ENCODE measurements around the gene KIF5C.

The KIF5C gene

DNA sequence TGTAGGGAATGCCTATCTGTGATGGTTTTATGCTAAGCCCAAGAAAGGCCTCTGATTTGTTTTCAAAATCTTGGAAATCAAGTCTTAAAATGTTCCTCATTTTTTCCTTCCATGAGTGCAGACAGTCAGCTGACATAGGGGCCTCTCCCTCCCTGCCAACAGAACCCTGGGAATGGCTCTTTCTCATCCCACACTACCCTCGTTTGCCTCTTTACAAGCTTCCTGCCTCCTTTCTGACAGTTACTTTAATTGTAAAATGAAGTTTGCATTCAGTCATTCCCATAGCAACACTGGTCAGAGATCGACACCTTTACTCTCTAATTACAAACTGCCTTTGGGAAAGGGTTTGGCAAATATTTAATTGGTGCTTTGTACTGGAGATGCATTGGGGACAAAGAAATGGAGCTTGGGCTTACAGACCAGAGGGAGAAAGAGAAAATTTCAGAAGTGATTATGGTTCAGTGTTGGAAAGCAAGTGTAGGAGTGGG is 25.4 kb downstream of the KIF5C start:
- TF ChIP-seq ZFX (IDR thresholded peaks at IDR 0.05; ENCODE audit: borderline replicate concordance) = no peak
- TF ChIP-seq, protein P1, sequence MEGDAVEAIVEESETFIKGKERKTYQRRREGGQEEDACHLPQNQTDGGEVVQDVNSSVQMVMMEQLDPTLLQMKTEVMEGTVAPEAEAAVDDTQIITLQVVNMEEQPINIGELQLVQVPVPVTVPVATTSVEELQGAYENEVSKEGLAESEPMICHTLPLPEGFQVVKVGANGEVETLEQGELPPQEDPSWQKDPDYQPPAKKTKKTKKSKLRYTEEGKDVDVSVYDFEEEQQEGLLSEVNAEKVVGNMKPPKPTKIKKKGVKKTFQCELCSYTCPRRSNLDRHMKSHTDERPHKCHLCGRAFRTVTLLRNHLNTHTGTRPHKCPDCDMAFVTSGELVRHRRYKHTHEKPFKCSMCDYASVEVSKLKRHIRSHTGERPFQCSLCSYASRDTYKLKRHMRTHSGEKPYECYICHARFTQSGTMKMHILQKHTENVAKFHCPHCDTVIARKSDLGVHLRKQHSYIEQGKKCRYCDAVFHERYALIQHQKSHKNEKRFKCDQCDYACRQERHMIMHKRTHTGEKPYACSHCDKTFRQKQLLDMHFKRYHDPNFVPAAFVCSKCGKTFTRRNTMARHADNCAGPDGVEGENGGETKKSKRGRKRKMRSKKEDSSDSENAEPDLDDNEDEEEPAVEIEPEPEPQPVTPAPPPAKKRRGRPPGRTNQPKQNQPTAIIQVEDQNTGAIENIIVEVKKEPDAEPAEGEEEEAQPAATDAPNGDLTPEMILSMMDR (IDR thresholded peaks at IDR 0.05) = no peak
- no peak overlapping the region for H3K27ac ChIP-seq

DNA sequence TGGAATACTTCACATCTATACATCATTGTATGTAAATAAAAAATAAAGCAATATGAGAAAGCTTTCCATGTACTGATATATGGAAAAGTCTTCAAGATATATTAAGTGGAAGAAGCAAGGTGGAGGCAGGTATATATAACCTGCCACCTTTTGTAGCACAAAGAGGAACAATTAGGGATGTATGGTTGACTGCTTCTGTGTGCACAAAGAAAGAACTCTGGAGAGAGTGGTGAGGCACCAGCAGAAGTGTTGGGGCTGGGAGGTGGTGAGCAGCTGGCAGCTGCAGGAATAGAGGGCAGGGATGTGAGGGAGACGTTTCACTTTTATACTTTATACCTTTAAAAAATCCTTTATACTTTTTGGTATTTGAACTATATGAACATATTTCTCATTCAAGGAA is 26.1 kb downstream of the KIF5C start:
- no peak overlapping the region for H3K27ac ChIP-seq
- TF ChIP-seq, protein P1 (IDR thresholded peaks at IDR 0.05) = no peak
- no peak for TF ChIP-seq ZFX (IDR thresholded peaks at IDR 0.05; ENCODE audit: borderline replicate concordance)

DNA sequence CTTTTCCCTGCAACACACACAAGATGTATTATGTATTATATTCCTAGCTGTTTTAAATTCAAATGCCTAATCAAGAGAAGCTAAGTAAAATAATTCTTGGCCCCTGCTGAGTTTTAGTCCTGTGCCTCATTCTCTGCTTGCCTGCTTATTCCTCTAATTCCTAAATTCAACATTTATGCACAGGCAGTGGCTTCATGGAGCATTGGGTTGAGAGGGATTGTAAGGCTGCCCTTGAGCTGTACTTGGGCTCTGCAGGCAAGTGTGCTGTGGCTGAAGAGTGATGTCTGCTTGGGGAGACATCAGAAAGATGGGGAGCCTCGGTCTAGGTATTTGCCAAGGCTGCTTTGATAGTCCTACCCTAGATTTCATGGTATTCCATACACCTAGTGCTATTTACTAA is 27.8 kb downstream of the KIF5C start:
- no peak for TF ChIP-seq ZFX (IDR thresholded peaks at IDR 0.05; ENCODE audit: borderline replicate concordance)
- TF ChIP-seq, protein P1 (IDR thresholded peaks at IDR 0.05) = no peak

DNA sequence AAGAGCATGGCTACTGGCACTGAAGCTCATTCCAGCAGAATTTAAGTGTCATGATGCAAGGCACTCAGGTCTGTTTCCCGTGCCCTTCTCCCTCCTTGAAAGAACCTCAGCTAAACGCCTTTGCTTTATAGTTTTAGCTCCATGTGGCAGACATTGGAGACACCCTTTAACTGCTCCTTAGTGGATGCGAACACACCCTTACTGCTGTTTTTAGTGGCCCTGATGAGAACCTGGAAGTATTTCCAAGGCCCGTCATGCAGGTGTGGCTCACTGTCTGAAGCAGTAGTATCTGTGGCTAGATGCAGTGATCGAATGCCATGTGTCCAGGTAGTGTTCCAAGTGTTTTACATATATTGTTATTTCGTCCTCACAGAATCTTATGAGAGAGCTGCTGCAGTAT is 28.3 kb downstream of the KIF5C start:
- H3K27ac ChIP-seq = no peak overlapping the region
- TF ChIP-seq ZFX (IDR thresholded peaks at IDR 0.05; ENCODE audit: borderline replicate concordance) = no peak
- TF ChIP-seq, protein P1 (IDR thresholded peaks at IDR 0.05) = no peak

More for the DNA sequence above, 27.8 kb downstream of the KIF5C start:
- no peak overlapping the region for H3K27ac ChIP-seq

DNA sequence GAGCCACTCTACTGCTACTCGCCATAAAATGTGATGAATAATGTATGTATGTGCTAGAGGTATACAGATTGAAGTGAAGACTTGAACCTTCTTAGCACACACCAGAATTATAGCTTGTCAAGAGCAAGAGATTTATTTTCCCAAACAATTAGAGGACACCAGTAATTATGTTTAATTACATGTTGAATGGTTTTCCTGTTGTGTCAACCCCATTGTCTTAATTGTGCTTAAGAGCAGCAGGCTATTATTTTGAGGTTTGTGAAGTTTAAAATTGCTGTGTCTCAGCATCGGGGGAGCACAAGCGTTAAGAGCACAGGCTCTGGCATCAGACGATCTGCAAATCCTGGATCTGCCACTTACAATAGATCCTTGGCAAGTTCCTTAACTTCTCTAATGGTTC is 29.0 kb downstream of the KIF5C start:
- TF ChIP-seq, protein P1 (IDR thresholded peaks at IDR 0.05) = no peak
- no peak for TF ChIP-seq ZFX (IDR thresholded peaks at IDR 0.05; ENCODE audit: borderline replicate concordance)
- no peak overlapping the region for H3K27ac ChIP-seq

DNA sequence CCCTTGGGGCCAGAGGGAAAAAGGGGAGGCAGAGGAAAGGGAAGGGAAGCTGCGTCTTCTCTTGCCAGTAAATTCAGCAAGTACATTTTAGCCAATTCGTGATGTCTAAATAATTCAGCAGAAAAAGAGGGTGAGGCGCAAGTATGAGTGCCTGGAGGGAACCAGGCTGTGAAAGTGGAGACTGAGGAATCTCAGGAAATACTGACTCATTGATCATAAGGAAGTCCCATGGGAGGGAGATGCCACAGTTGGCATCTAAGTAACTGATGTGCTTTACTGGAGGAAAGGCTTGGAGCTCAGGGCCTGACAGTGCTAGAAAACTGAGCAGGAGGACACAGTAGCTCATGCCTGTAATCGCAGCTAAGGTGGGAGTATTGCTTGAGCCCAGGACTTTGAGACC is 31.1 kb downstream of the KIF5C start:
- no peak overlapping the region for H3K27ac ChIP-seq
- TF ChIP-seq ZFX (IDR thresholded peaks at IDR 0.05; ENCODE audit: borderline replicate concordance) = no peak
- TF ChIP-seq, protein P1 (IDR thresholded peaks at IDR 0.05) = no peak

DNA sequence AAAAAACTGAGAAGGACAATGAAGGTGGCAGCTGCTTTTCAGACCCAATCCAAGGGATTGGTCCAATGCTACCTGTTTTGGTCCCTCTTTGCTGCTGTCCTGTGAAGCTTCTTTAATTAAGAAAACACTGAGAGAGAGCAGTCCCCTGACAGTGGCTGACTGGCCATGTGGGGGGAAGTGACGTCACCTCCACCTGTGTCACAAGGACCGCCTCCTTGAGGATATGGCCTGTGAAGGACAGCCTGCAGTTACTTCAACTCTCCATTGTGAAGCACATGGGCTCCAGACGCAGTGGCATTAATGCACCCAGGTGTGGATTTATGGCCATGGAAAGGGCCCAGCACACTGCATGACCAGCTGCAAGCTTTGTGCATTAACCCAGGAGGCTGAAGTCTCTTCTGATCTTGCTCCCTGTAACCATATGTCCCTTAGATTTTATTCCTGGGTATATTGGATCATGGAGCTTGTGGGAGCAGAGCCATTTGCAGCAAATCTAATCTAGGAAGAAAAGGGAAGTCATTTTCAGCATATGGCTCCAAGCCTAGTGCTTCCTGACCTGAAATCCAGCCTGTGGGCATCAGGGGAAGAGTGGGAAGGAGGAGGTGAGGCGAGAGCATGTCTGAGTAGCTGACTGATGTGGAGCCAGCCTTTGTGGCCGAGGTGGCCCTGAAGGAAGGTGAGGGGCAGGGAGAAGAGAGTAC is 32.2 kb downstream of the KIF5C start:
- TF ChIP-seq, protein P1 (IDR thresholded peaks at IDR 0.05) = no peak
- TF ChIP-seq ZFX (IDR thresholded peaks at IDR 0.05; ENCODE audit: borderline replicate concordance) = no peak
- no peak overlapping the region for H3K27ac ChIP-seq
